Measurements from ENCODE around the gene TACC2. TPM values are rescaled to one million over a fixed set of nuclear protein-coding genes. Genes with fewer than 3 reads are reported as not detected.

Gene TACC2
- total and polyA plus RNA-seq, 2 donors (not counting 3 experiments of a cell fraction or from before 2014, with no cell fraction given): 14.4 to 46.2 TPM

DNA sequence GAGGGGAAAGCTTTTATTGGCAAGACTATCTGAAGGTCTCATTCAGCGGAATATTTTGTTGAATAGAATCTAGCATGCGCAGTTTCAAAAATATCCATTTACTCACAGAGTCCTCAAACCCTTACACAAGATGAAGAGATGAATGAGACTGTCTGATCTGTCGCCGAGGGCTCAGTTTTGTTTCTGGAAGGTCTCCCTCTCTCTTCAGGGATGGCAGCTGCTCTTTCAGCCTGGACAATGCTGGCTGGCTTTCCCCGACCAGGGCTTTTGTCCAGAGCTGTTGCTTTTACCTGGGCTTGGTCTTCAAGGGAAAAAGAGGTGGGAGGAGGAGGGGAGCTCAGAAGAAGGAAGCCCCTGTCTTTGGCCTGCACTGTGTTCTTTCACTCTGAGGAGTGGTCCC, 200.2 kb downstream of the TACC2 start:
- no peaks in the 10 kb centered on the region for H3K9me1 ChIP-seq (replicated peaks; ENCODE audit: control insufficient read depth, extremely low read depth, insufficient read depth, low read length)
- ChIA-PET POLR2A (no interaction called here), CTCF (no interaction called here)
- no peak for TF ChIP-seq POLR2A (IDR thresholded peaks at IDR 0.05; ENCODE audit: low read depth, low read length)
- TF ChIP-seq JUN (IDR thresholded peaks at IDR 0.05; ENCODE audit: borderline replicate concordance, insufficient read depth, insufficient read length, low read depth): no peak
- TF ChIP-seq FOS (IDR thresholded peaks at IDR 0.05; ENCODE audit: borderline replicate concordance, insufficient read depth, low read length): no peak
- TF ChIP-seq, protein P1, sequence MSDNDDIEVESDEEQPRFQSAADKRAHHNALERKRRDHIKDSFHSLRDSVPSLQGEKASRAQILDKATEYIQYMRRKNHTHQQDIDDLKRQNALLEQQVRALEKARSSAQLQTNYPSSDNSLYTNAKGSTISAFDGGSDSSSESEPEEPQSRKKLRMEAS (IDR thresholded peaks at IDR 0.05; ENCODE audit: insufficient read depth, insufficient read length): no peak
- no peak for TF ChIP-seq GATA2 (IDR thresholded peaks at IDR 0.05; ENCODE audit: insufficient read depth, insufficient read length, low read depth, low read length)
- no peak for TF ChIP-seq POLR2AphosphoS5 (IDR thresholded peaks at IDR 0.05; ENCODE audit: insufficient read depth, low read depth, low read length)
- no peak for TF ChIP-seq EZH2 (IDR thresholded peaks at IDR 0.05; ENCODE audit: borderline replicate concordance, low read depth, low read length, severe bottlenecking)
- TF ChIP-seq MYC (IDR thresholded peaks at IDR 0.05; ENCODE audit: low read depth, low read length): no peak
- TF ChIP-seq, protein P2, sequence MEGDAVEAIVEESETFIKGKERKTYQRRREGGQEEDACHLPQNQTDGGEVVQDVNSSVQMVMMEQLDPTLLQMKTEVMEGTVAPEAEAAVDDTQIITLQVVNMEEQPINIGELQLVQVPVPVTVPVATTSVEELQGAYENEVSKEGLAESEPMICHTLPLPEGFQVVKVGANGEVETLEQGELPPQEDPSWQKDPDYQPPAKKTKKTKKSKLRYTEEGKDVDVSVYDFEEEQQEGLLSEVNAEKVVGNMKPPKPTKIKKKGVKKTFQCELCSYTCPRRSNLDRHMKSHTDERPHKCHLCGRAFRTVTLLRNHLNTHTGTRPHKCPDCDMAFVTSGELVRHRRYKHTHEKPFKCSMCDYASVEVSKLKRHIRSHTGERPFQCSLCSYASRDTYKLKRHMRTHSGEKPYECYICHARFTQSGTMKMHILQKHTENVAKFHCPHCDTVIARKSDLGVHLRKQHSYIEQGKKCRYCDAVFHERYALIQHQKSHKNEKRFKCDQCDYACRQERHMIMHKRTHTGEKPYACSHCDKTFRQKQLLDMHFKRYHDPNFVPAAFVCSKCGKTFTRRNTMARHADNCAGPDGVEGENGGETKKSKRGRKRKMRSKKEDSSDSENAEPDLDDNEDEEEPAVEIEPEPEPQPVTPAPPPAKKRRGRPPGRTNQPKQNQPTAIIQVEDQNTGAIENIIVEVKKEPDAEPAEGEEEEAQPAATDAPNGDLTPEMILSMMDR (IDR thresholded peaks at IDR 0.05; ENCODE audit: extremely low read depth in 1 of 2, insufficient read depth in 1 of 2, low read depth in 1 of 2, low read length in 2 of 2): no peak
- no peaks in the 10 kb centered on the region for H4K20me1 ChIP-seq (replicated peaks; ENCODE audit: control insufficient read depth, extremely low read depth, insufficient read depth, low read length)
- no peak overlapping the region for H2AFZ ChIP-seq (ENCODE audit: low read depth, low read length)
- FAIRE-seq (no peak), DNase-seq (ENCODE audit: low read depth, low spot score) (no peak)
- H3K27me3 ChIP-seq (ENCODE audit: control insufficient read depth in 2 of 2, insufficient read depth in 2 of 2, low read length in 2 of 2): no peaks in the 10 kb centered on the region
- no peak overlapping the region for H3K4me2 ChIP-seq (ENCODE audit: insufficient read depth, low read length)
- H3K36me3 ChIP-seq (ENCODE audit: control insufficient read depth in 2 of 2, extremely low read depth in 1 of 2, insufficient read depth in 2 of 2, low read length in 2 of 2): no peaks in the 10 kb centered on the region
- no peak overlapping the region for H3K9ac ChIP-seq (replicated peaks; ENCODE audit: extremely low read depth, insufficient read depth, low read length)
- no peak overlapping the region for H3K27ac ChIP-seq (ENCODE audit: insufficient read depth, low read depth, low read length)
- dilution Hi-C loops (cut with MboI; ENCODE audit: extremely low pct_ligation_motif_present, low sequenced_read_pairs): no loop called here
- intact Hi-C loops (cut with micrococcal nuclease): no loop called here
- no peaks in the 10 kb centered on the region for H3K9me3 ChIP-seq (replicated peaks; ENCODE audit: control insufficient read depth, insufficient read depth, low read length)
- no peaks in the 10 kb centered on the region for H3K4me1 ChIP-seq (ENCODE audit: control insufficient read depth, extremely low read depth, insufficient read depth, low read length)
- BruUV-seq (replicated peaks): no TSS peak
- H3K4me3 ChIP-seq (replicated peaks in 1 of 3; ENCODE audit: insufficient read depth in 1 of 3, low read depth in 1 of 3, low read length in 3 of 3): no peak overlapping the region
- peaks cover 8% of the 10 kb centered on the region for H3K79me2 ChIP-seq (ENCODE audit: control insufficient read depth, insufficient read depth, low read length)
